GM23248 (cell line): ENCODE data around the gene SUFU.

Source experiments
- EZH2 ChIP-seq: fragments of 200-600 bp; sonication (generic); IDR thresholded peaks from 2 replicates; pipeline ENCODE4 v1.6.1; 2018; ENCODE audit warnings: antibody characterized with exemption, mild to moderate bottlenecking; ENCODE audit not compliant: insufficient read depth, poor library complexity, severe bottlenecking
- EZH2phosphoT487 ChIP-seq: fragments of 200-600 bp; sonication (generic); IDR thresholded peaks from 2 replicates; pipeline ENCODE4 v1.6.1; 2018; ENCODE audit warnings: antibody characterized with exemption, moderate library complexity, mild to moderate bottlenecking, low read depth; ENCODE audit not compliant: insufficient read depth

GRCh38 chr10:102633848-102634247, 130.1 kb downstream of the SUFU start:
- TF ChIP-seq EZH2 (no peak), EZH2phosphoT487 (no peak)
